Measurements from ENCODE around the gene MAGI3.
"Not testable (repeated sequence)": the region's sequence is repeated elsewhere in the genome, so short reads cannot be mapped to it uniquely, and the experiment has no call there.

MAGI3 gene

DNA sequence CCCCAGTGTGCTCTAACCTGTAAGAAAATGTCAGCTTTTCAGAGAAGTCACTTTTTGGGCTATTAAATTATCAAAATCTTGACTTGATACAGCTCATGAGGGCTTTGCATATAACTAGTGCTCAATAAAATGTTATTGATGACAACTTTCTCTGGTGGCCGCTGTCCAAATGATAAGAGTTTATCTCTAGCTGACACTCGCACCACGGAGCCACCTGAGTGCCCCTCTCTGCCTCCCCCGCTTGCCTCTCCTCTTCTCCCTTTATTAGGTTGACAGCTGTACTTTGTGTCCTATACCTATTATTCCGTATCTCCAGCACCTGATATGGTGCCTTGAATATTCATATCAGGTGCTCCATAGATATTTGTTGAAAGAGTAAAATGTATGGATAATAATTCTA, 286.2 kb downstream of the MAGI3 start:
- DNase-seq (ENCODE audit: low read depth, low spot score): no peak
- H3K27ac ChIP-seq: no peak overlapping the region

DNA sequence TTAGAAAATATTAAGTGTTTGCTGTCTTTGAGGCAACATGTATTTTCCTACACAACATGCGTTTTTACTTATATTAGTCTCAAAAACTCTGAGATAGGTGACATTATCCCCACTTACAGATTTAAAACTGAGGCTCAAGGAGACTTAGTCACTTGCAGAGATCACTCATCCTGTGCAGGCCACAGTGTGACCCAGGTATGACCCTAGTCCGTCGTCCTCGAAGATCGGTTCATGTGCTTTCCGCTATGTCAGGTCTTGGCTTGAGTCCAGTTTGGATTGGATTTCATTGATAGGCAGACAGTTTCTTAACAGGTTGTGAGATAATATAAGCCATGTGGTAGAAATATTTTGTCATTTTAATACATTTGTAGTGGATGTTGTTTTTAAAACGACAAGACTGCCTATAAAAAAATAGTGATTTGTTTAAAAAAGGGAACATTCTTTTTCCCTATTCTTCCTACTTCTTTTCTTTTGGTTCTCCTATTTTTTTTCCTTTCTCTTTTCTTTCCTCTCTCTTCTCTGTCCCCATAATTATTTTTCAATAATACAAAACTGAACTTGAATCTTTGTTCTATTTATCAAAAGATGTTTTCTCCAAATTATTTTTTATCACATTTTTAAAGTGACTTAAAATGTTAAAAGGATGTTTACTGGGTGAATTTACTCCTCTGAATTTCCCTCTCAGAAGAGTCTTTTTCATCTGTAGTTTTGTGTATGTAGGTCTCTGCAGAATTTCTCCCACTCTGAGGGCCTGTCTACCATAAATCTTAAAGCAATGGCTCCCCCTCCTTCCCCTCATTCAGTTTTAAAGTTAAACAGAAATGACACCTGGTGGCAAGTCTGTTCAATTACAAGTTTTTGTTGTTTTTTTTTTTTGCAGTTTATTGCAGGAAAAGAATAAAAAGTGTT, 287.2 kb downstream of the MAGI3 start:
- DNase-seq (ENCODE audit: low read depth, low spot score): no peak
- H3K27ac ChIP-seq: no peak overlapping the region

DNA sequence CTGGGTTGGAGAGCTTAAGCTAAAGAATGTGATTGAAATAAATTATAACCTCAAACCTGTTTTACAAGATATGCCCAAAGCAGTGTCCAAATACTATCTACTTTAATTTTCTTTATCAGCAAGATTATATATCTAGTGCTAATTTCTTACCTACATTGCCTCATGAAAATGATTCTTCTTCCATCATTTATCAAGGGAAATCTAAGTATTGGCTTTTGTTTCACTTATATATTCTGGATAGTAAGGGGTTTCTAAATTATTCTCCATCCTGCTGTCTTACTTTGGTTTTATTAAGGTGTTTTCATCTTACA, 287.8 kb downstream of the MAGI3 start:
- no peak for DNase-seq (ENCODE audit: low read depth, low spot score)
- H3K27ac ChIP-seq: no peak overlapping the region

DNA sequence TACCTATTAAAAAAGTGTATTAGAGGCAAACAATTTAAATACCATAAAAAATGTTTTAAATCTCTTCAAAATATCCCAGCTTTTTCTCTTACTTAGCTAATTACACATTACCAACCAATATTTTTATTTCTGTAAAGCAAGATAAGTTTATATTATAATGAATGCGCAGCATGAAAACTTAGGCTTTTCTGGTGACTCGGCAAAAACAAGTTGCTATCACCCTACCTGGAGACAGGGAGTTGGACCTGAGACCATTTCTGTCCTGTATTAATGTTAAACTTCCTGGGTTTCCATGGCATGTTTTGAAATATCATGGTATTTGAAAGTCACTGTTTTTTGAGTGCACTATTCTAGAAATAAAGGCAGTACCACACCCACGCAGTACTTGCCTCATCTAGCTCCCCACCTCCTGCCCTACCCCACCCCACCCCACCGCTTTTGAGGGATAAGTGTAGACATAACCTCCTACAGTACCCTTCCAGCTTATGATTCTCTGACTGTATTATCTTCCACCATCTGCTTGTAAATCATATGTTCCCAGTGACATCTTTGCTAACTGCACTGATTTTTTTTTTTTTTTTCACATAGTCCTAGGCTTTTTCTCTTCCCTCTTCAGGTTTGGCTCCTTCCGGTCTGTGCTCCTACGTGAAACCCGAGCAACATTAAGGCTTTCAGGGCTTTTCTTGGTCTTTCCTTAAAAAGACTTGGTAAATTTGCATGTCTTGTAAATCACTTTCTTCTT, 291.5 kb downstream of the MAGI3 start:
- H3K27ac ChIP-seq: no peak overlapping the region
- no peak for DNase-seq (ENCODE audit: low read depth, low spot score)

DNA sequence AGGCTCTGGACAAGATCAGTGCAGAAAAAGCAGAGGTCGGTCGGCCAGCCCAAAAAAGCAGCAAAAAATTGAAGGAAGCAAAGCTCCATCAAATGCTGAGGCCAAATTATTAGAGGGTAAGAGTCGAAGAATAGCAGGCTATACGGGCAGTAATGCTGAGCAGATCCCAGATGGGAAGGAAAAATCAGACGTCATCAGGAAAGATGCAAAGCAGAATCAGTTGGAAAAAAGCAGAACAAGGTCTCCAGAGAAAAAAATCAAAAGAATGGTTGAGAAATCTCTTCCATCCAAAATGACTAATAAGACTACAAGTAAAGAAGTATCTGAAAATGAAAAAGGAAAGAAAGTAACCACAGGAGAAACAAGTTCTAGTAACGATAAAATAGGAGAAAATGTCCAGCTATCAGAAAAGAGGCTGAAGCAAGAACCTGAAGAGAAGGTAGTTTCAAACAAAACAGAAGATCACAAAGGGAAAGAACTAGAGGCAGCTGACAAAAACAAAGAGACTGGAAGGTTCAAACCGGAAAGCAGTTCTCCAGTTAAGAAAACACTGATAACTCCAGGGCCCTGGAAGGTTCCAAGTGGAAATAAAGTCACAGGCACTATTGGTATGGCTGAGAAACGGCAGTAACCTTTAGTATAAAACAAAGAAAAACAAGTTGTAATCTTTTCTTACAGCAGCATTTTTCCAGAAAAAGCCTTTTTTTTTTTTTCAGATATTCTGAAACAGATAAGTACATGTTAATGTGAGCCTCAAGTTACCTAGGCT, 293.3 kb downstream of the MAGI3 start:
- H3K27ac ChIP-seq: no peak overlapping the region
- DNase-seq (ENCODE audit: low read depth, low spot score): no peak

DNA sequence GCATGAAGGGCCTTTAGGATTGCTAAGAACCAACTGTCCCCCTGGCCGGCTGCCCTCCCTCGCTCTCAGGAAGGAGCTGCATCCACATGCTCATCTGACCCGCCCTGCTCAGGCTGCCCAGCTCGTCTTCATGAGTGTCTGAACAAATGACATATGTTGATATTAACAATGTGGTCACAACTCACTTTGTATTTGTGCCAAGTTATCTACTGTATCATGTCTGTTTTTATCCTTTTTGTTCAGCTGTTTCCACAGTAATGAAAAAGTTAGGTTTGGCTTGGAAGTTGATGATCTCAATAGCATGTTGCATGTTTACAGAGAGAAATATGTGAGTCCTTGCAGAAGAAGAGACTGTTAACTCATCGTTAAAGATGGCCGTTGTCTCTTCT, 293.8 kb downstream of the MAGI3 start:
- DNase-seq (ENCODE audit: low read depth, low spot score): no peak
- H3K27ac ChIP-seq: no peak overlapping the region

DNA sequence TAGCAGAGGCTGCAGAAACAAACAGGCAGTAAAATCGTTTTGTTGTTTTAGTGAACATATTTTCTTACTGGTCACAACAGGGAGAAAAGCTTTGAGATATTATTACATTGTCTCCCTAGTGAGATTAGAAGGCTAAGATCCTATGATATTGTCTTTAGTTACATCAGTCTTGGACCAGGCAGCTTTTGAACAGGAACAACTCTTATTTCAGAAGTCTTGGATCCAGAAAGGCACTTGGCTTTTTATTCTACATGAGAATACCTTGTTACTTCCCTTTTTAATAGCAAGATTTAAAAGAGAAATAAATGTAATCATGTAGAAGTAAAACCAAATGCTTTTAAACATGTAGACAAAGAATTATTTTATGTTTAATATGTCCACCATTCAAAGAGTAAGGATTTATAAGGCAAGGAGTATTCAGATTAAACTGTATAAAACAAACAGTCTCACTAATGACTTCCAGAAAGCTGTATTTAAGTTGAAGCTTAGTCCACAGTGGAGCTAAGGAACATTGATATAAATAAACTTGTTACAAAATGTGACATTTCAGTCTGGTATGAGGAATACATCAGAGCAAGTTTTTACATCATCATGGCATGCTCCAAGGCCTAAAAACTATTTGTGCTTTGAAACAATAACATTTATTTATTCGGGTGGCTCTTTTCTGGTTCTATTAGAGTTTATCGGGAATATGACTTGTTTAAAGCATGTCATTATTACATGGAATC, 296.7 kb downstream of the MAGI3 start:
- no peak for DNase-seq (ENCODE audit: low read depth, low spot score)
- no peak overlapping the region for H3K27ac ChIP-seq

DNA sequence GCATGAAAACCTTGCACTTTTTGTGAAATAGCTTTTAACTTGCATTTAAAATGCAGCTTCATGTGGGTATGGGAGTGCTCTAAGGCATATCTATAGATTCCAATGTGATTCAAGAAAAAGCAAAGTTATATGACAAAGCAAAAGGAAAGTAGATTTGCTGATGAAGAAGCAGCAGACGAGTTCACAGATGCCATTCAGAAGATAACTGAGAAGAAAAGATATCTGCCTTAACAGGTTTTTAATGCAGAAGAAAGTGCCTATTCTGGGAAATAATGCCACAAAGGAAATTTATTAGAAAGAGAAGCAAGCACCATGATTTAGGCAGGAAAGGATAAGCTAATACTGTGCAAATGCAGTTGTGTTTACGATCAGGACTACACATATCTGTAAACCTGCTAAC, 300.9 kb downstream of the MAGI3 start:
- DNase-seq (ENCODE audit: low read depth, low spot score): no peak
- H3K27ac ChIP-seq: no peak overlapping the region

DNA sequence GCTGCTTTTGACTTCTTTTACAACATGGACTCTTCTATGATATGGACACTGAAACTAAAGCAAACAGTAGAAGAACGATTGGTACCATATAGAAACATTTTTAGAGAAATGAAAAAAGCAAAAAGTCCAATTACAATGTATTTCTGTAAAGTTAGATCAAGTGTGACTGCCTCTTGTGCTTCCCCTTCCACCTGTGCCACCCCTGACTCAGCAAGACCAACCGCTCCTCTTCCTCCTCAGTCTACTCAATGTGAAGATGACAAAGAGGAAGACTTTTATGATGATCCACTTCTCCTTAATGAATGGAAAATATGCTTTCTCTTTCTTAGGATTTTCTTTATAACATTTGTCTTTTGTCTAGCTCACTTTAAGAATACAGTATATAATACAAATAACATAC, 302.0 kb downstream of the MAGI3 start:
- no peak for DNase-seq (ENCODE audit: low read depth, low spot score)
- H3K27ac ChIP-seq: no peak overlapping the region

DNA sequence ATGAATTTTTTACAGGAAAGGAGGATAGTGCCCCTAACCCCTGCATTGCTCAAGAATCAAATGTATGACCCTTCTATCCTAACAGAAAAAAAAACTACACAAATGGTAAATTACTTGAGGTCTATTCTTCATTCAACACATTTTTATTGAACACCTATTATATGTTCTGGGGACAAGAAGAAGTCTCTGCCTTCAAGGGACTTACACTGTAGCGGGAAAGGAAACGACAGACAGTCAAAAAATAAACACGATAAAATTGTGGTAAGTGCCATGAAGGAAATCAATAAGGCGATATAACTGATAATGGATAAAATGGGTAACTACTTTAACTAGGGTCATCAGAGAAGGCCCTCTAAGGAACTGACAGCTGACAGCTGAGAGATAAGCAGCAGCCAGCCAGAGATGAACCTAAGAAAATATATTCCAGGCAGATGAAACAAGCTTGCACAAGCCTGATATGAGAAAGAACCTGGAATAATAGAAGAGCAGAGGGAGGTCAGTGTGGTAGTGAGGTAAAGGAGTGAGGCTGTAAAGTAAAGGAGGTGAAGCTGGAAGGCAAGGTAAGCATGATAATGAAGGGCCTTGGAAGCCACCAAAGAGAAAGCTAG, 302.6 kb downstream of the MAGI3 start:
- DNase-seq (ENCODE audit: low read depth, low spot score): no peak
- H3K27ac ChIP-seq: no peak overlapping the region

DNA sequence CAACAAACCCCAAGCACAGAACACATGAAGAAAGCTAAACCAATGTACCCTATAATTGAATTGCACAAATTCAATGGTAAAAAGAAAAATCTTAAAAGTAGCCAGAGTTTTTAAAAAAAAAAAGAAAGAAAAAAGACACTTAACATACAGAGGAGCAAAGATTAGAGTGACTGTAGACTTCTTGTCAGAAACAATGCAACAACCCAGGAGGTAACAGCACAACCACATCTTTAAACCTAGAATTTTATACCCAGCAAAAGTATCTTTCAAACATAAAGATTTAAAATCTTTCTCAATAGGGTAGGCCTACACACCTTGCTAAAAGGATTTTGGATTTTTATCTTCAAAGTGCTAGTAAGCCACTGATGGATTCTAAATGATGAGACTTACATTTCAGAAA, 304.6 kb downstream of the MAGI3 start:
- no peak overlapping the region for H3K27ac ChIP-seq

DNA sequence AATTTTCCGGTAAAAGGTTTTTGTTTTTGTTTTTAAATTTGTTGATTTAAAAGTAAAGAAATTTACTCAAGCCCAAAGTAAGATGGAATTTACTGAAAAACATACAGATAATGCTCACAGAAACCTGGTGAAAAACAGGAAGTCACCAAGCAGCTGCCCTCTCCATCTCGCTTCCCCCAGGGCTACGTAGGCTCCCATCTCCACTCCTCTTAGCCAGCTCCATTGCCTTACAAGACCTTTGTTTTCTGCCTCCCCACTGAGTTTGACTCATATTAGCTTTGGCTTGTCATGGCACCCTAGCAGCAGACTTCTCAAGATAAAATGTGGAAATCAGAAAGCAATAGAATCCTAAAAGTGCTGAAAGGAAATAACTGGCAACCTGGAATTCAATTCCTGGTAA, 311.1 kb downstream of the MAGI3 start:
- DNase-seq (ENCODE audit: low read depth, low spot score): no peak

More for the DNA sequence above, 304.6 kb downstream of the MAGI3 start:
- DNase-seq (ENCODE audit: low read depth, low spot score): no peak

DNA sequence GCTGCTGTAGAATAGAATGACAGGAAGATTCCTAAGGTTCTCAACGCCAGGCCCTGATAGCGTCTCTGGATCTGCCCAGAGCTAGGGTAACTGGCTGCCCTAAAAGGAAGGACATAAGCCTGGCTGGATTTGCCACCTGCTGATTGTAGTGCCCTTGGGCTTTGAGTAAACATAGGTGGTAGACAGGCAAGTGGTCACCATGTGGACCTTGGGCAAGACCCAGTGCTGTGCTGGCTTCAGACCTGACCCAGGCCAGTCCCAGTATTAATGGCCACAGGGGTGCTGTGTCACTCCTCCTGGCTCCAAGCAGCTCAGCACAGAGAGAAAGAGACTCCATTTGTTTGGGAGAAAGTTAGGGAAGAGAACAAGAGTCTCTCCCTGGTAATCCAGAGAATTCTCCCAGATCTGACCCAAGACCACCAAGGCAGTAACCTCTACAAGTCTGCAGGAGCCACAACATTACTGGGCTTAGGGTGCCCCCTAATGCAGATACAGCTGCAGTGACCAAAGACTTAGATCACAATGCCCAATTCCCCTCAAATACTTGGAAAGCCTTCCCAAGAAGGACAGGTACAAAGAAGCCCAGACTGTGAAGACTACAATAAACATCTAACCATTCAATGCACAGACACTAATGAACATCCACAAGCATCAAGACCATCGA, 324.4 kb downstream of the MAGI3 start:
- DNase-seq (ENCODE audit: low read depth, low spot score): no peak
- no peak overlapping the region for H3K27ac ChIP-seq

More for the DNA sequence above, 311.1 kb downstream of the MAGI3 start:
- no peak overlapping the region for H3K27ac ChIP-seq

DNA sequence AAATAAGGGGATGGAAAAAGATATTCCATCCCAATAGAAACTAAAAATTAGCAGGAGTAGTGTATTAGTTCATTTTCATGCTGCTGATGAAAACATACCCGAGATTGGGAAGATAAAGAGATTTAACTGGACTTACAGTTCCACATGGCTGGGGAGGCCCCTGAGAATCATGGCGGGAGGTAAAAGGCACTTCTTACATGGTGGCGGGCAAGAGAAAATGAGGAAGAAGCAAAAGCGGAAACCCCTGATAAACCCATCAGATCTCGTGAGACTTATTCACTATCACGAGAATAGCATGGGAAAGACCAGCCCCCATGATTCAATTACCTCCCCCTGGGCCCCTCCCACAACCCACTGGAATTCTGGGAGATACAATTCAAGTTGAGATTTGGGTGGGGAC, 327.2 kb downstream of the MAGI3 start:
- DNase-seq (ENCODE audit: low read depth, low spot score); H3K27ac ChIP-seq: not testable (repeated sequence)

DNA sequence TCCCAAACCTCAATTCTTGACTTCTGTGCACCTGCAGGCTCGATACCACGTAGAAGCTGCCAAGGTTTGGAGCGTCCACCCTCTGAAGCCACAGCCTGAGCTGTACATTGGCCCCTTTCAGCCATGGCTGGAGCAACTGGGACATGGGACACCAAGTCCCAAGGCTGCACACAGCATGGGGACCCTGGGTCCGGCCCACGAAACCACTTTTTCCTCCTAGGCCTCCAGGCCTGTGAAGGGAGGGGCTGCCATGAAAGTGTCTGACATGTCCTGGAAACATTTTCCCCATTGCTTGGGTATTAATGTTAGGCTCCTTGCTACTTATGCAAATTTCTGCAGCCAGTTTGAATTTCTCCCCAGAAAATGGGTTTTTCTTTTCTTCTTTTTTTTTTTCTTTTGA, 328.3 kb downstream of the MAGI3 start:
- not testable (repeated sequence) for DNase-seq (ENCODE audit: low read depth, low spot score); H3K27ac ChIP-seq

DNA sequence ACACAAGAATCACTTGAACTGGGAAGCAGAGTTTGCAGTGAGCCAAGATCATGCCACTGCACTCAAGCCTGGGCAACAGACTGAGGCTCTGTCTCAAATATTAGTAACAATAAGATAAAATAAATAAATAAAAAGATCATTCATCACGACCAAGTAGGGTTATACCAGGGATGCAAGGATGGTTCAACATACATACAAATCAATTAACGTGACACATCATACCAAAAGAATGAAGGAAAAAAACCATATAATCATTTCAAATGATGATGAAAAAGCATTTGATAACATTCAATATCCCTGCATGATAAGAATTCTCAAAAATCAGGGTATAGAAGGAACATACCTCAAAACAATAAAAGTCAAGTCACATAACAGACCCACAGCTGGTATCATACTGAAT, 330.7 kb downstream of the MAGI3 start:
- no peak for DNase-seq (ENCODE audit: low read depth, low spot score)
- no peak overlapping the region for H3K27ac ChIP-seq

DNA sequence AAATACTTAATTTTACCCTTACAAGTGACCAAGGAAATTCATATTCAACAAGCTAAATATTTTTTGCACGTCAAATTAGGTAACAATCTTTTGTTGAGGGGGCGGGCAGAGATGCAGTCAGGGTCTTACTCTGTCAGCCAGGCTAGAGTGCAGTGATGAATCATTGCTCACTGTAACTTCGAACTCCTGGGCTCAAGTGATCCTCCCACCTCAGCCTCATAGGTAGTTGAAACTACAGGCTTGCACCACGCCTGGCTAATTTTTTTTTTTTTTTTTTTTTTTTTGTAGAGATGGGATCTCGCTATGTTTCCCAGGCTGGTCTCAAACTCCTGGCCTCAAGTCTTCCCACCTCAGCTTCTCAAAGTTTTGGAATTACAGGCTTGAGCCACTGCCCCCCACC, 342.5 kb downstream of the MAGI3 start:
- DNase-seq (ENCODE audit: low read depth, low spot score): no peak
- no peak overlapping the region for H3K27ac ChIP-seq

DNA sequence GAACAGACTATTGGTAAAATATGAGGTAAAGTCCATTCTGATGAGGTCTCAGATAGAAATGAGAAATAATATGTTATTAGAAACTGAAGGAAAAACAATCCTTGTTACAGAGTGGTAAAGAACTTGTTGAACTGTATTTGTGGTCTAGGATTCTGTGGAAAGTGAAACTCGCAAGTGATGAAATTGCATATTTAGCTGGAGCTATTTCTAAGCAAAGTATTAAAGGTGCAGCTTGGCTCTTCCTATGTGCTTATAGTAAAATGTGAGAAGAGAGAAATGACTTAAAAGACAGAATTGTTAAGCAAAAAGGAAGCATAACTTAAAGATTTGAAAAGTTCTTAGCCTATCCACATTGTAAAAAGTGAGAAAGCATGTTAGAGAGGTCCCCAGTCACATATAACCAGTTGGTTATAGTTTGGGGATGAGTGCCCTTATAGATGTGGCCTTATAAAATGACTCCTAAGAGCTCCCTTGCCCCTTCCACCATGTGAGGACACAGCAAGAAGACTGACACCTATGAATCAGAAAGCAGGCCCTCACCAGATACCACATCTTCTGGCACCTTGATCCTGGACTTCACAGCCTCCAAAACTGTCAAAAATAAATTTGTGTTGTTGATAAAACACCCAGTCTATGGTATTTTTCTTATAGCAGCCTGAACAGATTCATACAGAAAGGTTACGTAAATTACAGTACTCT, 344.2 kb downstream of the MAGI3 start:
- DNase-seq (ENCODE audit: low read depth, low spot score): no peak
- no peak overlapping the region for H3K27ac ChIP-seq

Data from epithelial cell of prostate (primary cell).